ENCODE measurements around the gene EBI3. TPM values are rescaled to one million over a fixed set of nuclear protein-coding genes. Genes with fewer than 3 reads are reported as not detected.
"Not testable (repeated sequence)": the region's sequence is repeated elsewhere in the genome, so short reads cannot be mapped to it uniquely, and the experiment has no call there.

Gene EBI3
- total RNA-seq, 1 donor from 2014 or later: 1.3 TPM

GRCh38 chr19:4199699-4200293 is 29.5 kb upstream of the EBI3 start:
- DNase-seq (ENCODE audit: low spot score): no peak
- ATAC-seq: no peak

GRCh38 chr19:4200940-4201542 is 28.3 kb upstream of the EBI3 start:
- ATAC-seq: no peak

GRCh38 chr19:4201798-4202197 is 27.5 kb upstream of the EBI3 start:
- DNase-seq (ENCODE audit: low spot score): no peak
- ATAC-seq: no peak

More at GRCh38 chr19:4200940-4201542, 28.3 kb upstream of the EBI3 start:
- DNase-seq (ENCODE audit: low spot score): no peak

- ATAC-seq: peak; percentile 51
- DNase-seq (ENCODE audit: low spot score): no peak
Measured at GRCh38 chr19:4206818-4207484, 22.4 kb upstream of the EBI3 start.

GRCh38 chr19:4208385-4209094 is 20.8 kb upstream of the EBI3 start:
- ATAC-seq (peak; percentile 73), DNase-seq (ENCODE audit: low spot score) (no peak)

GRCh38 chr19:4210166-4210731 is 19.1 kb upstream of the EBI3 start:
- DNase-seq (ENCODE audit: low spot score): no peak

GRCh38 chr19:4213116-4213515 is 16.2 kb upstream of the EBI3 start:
- ATAC-seq: no peak

More at GRCh38 chr19:4210166-4210731, 19.1 kb upstream of the EBI3 start:
- ATAC-seq: no peak

GRCh38 chr19:4215807-4216206 is 13.5 kb upstream of the EBI3 start:
- ATAC-seq (no peak), DNase-seq (ENCODE audit: low spot score) (no peak)

More at GRCh38 chr19:4213116-4213515, 16.2 kb upstream of the EBI3 start:
- DNase-seq (ENCODE audit: low spot score): no peak

- ATAC-seq: no peak
- no peak for DNase-seq (ENCODE audit: low spot score)
Measured at GRCh38 chr19:4216846-4217245, 12.5 kb upstream of the EBI3 start.

- DNase-seq (ENCODE audit: low spot score): no peak
- no peak for ATAC-seq
Measured at GRCh38 chr19:4217429-4218264, 11.7 kb upstream of the EBI3 start.

GRCh38 chr19:4218523-4218922 is 10.8 kb upstream of the EBI3 start:
- ATAC-seq; DNase-seq (ENCODE audit: low spot score): not testable (repeated sequence)

GRCh38 chr19:4220188-4220587 is 9.1 kb upstream of the EBI3 start:
- DNase-seq (ENCODE audit: low spot score) (no peak), ATAC-seq (no peak)

GRCh38 chr19:4224470-4224869 is 4.9 kb upstream of the EBI3 start:
- no peak for DNase-seq (ENCODE audit: low spot score)
- no peak for ATAC-seq

GRCh38 chr19:4225885-4226284 is 3.4 kb upstream of the EBI3 start:
- no peak for ATAC-seq
- DNase-seq (ENCODE audit: low spot score): no peak

GRCh38 chr19:4227771-4228170 is 1.6 kb upstream of the EBI3 start:
- no peak for DNase-seq (ENCODE audit: low spot score)
- no peak for ATAC-seq

- ATAC-seq (no peak), DNase-seq (ENCODE audit: low spot score) (no peak)
Measured at GRCh38 chr19:4228765-4229178, 551 bp upstream of the EBI3 start.

- DNase-seq (ENCODE audit: low spot score); ATAC-seq: not testable (repeated sequence)
Measured at GRCh38 chr19:4230237-4230636, 914 bp downstream of the EBI3 start.

- not testable (repeated sequence) for ATAC-seq; DNase-seq (ENCODE audit: low spot score)
Measured at GRCh38 chr19:4231521-4231920, 2.2 kb downstream of the EBI3 start.

GRCh38 chr19:4232139-4232538 is 2.8 kb downstream of the EBI3 start:
- DNase-seq (ENCODE audit: low spot score); ATAC-seq: not testable (repeated sequence)

GRCh38 chr19:4232614-4233281 is 3.4 kb downstream of the EBI3 start:
- no peak for DNase-seq (ENCODE audit: low spot score)

More at GRCh38 chr19:4232614-4233281, 3.4 kb downstream of the EBI3 start:
- no peak for ATAC-seq
